PC-9 (cell line): ENCODE results near the gene OR11H7. TPM values are rescaled to one million over a fixed set of nuclear protein-coding genes. Genes with fewer than 3 reads are reported as not detected.

Experiments
- BruUV-seq: library from RNA; stranded (reverse); fragments of 400-500 nt; replicated peaks from 2 replicates; lab custom pipeline; 2021; lab: Mats Ljungman, UMichigan
- CTCF ChIA-PET: fragments of 300-600 bp; sonication (Branson Sonifier 250); formaldehyde crosslinking; loops from one replicate; lab custom pipeline; 2022; ENCODE audit warnings: antibody characterized with exemption; lab: Charles Lee
- POLR2A ChIA-PET: fragments of 300-600 bp; sonication (Branson Sonifier 250); formaldehyde crosslinking; loops from one replicate; lab custom pipeline; 2022; ENCODE audit warnings: antibody characterized with exemption; ENCODE audit not compliant: unreplicated experiment; lab: Charles Lee
- DNase-seq, 2 experiments: peaks; one replicate each; pipeline versions ENCODE4 v3.0.0 to v3.0.0-alpha.2; 2015 to 2022; ENCODE audit warnings: mixed read lengths in 1 of 2
- H2AFZ ChIP-seq: fragments of 200-600 bp; sonication (generic); 2 replicates; pipeline ENCODE4 v1.8.1; 2017; ENCODE audit warnings: antibody characterized with exemption
- H3F3A ChIP-seq: fragments of 200-600 bp; sonication (generic); 2 replicates; pipeline ENCODE4 v1.8.1; 2017; ENCODE audit warnings: antibody characterized with exemption, mild to moderate bottlenecking, low read depth; ENCODE audit not compliant: insufficient read depth
- H3K27ac ChIP-seq: fragments of 200-600 bp; sonication (generic); 2 replicates; pipeline ENCODE4 v1.6.1; 2016; ENCODE audit warnings: mixed run types
- H3K27me3 ChIP-seq: fragments of 200-600 bp; sonication (generic); 2 replicates; pipeline ENCODE4 v1.6.1; 2016; ENCODE audit warnings: low read depth, mixed run types; ENCODE audit not compliant: insufficient read depth
- H3K36me3 ChIP-seq: fragments of 200-600 bp; sonication (generic); 2 replicates; pipeline ENCODE4 v1.6.1; 2016; ENCODE audit warnings: low read depth, mixed run types
- H3K4me1 ChIP-seq: fragments of 200-600 bp; sonication (generic); replicated peaks from 2 replicates; pipeline ENCODE4 v1.6.1; 2016; ENCODE audit warnings: mixed run types; ENCODE audit not compliant: insufficient read depth
- H3K4me2 ChIP-seq: fragments of 200-600 bp; sonication (generic); 2 replicates; pipeline ENCODE4 v1.6.1; 2017; ENCODE audit warnings: mixed run types
- H3K4me3 ChIP-seq: fragments of 200-600 bp; sonication (generic); 2 replicates; pipeline ENCODE4 v1.6.1; 2016; ENCODE audit warnings: mixed run types
- H3K79me2 ChIP-seq: fragments of 200-600 bp; sonication (generic); 2 replicates; pipeline ENCODE4 v1.6.1; 2017; ENCODE audit warnings: low read depth, mixed run types
- H3K9me2 ChIP-seq: fragments of 200-600 bp; sonication (generic); 2 replicates; pipeline ENCODE4 v1.8.1; 2017; ENCODE audit warnings: mild to moderate bottlenecking; ENCODE audit not compliant: insufficient read depth
- H3K9me3 ChIP-seq: fragments of 200-600 bp; sonication (generic); 2 replicates; pipeline ENCODE4 v1.8.1; 2016; ENCODE audit warnings: low read depth; ENCODE audit not compliant: insufficient read depth
- H4K20me1 ChIP-seq: fragments of 200-600 bp; sonication (generic); 2 replicates; pipeline ENCODE4 v1.8.1; 2017; ENCODE audit not compliant: insufficient read depth
- EZH2 ChIP-seq: fragments of 200-600 bp; sonication (generic); IDR thresholded peaks from 2 replicates; pipeline ENCODE4 v1.8.0; 2017; ENCODE audit warnings: antibody characterized with exemption, low read depth
- intact Hi-C: fragments of 100-400 bp; cut with micrococcal nuclease; formaldehyde crosslinking; loops from one replicate; pipeline ENCODE4 v1.10.0; 2022; ENCODE audit not compliant: unreplicated experiment
- total RNA-seq: library from RNA; stranded (reverse); gene quantifications from 2 replicates; pipeline ENCODE4 v1.2.3, GENCODE V29; 2021
- TF ChIP-seq, protein P1 (sequence below): fragments of 200-600 bp; sonication (generic); conservative IDR thresholded peaks from 2 replicates; pipeline ENCODE4 v1.6.1; 2017; ENCODE audit warnings: mixed run types, antibody characterized with exemption, mild to moderate bottlenecking, moderate library complexity

The OR11H7 gene
- total RNA-seq, 1 experiment from 2014 or later: not detected

- no peak overlapping the region for H2AFZ ChIP-seq
- no peak overlapping the region for H3K4me2 ChIP-seq
- H3K9me2 ChIP-seq: no peaks in the 10 kb centered on the region
- DNase-seq: no peak
- H4K20me1 ChIP-seq: no peaks in the 10 kb centered on the region
- ChIA-PET POLR2A (no interaction called here), CTCF (no interaction called here)
- intact Hi-C loops: no loop called here
- H3K27ac ChIP-seq: no peak overlapping the region
- TF ChIP-seq, protein P1, sequence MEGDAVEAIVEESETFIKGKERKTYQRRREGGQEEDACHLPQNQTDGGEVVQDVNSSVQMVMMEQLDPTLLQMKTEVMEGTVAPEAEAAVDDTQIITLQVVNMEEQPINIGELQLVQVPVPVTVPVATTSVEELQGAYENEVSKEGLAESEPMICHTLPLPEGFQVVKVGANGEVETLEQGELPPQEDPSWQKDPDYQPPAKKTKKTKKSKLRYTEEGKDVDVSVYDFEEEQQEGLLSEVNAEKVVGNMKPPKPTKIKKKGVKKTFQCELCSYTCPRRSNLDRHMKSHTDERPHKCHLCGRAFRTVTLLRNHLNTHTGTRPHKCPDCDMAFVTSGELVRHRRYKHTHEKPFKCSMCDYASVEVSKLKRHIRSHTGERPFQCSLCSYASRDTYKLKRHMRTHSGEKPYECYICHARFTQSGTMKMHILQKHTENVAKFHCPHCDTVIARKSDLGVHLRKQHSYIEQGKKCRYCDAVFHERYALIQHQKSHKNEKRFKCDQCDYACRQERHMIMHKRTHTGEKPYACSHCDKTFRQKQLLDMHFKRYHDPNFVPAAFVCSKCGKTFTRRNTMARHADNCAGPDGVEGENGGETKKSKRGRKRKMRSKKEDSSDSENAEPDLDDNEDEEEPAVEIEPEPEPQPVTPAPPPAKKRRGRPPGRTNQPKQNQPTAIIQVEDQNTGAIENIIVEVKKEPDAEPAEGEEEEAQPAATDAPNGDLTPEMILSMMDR: no peak
- no peak for TF ChIP-seq EZH2
- no peaks in the 10 kb centered on the region for H3F3A ChIP-seq
- H3K36me3 ChIP-seq: no peaks in the 10 kb centered on the region
- H3K9me3 ChIP-seq: no peaks in the 10 kb centered on the region
- peaks cover 3% of the 10 kb centered on the region; the same call in 1 of the 2 replicates for H3K27me3 ChIP-seq
- H3K79me2 ChIP-seq: no peaks in the 10 kb centered on the region
- H3K4me1 ChIP-seq: no peaks in the 10 kb centered on the region
- no TSS peak for BruUV-seq
- H3K4me3 ChIP-seq: no peak overlapping the region
Observed at GRCh38 chr14:20197459-20197858, 31.3 kb upstream of the OR11H7 start.

GRCh38 chr14:20198991-20199390, 29.8 kb upstream of the OR11H7 start:
- no peaks in the 10 kb centered on the region for H3K36me3 ChIP-seq
- H3K9me3 ChIP-seq: no peaks in the 10 kb centered on the region
- no peak overlapping the region for H2AFZ ChIP-seq
- ChIA-PET POLR2A (no interaction called here), CTCF (no interaction called here)
- no peak for TF ChIP-seq EZH2
- TF ChIP-seq, protein P1: no peak
- no peaks in the 10 kb centered on the region for H3K27me3 ChIP-seq
- intact Hi-C loops: no loop called here
- no peaks in the 10 kb centered on the region for H3F3A ChIP-seq
- no peak overlapping the region for H3K27ac ChIP-seq
- no peak for DNase-seq
- H3K9me2 ChIP-seq: no peaks in the 10 kb centered on the region
- no peak overlapping the region for H3K4me2 ChIP-seq
- no peaks in the 10 kb centered on the region for H3K4me1 ChIP-seq
- no peaks in the 10 kb centered on the region for H4K20me1 ChIP-seq
- H3K79me2 ChIP-seq: no peaks in the 10 kb centered on the region
- BruUV-seq: no TSS peak
- no peak overlapping the region for H3K4me3 ChIP-seq

- ChIA-PET POLR2A (no interaction called here), CTCF (no interaction called here)
- Histone ChIP-seq H3K27ac (no peak overlapping the region), H3K4me3 (no peak overlapping the region), H3K9me3 (no peaks in the 10 kb centered on the region), H3K9me2 (no peaks in the 10 kb centered on the region), H3F3A (no peaks in the 10 kb centered on the region), H2AFZ (no peak overlapping the region), H3K79me2 (no peaks in the 10 kb centered on the region), H3K27me3 (no peaks in the 10 kb centered on the region), H3K36me3 (no peaks in the 10 kb centered on the region), H4K20me1 (no peaks in the 10 kb centered on the region), H3K4me2 (no peak overlapping the region), H3K4me1 (no peaks in the 10 kb centered on the region)
- intact Hi-C loops: no loop called here
- no peak for DNase-seq
- TF ChIP-seq EZH2: no peak
- TF ChIP-seq, protein P1: no peak
- BruUV-seq: no TSS peak
Observed at GRCh38 chr14:20204721-20205120, 24.1 kb upstream of the OR11H7 start.
